NCI-H1092 (cell line): Measurements from ENCODE around the gene DDX31.

Source experiments
- DNase-seq: peaks from one replicate; lab custom pipeline; 2025; lab: John Stamatoyannopoulos, UW

Gene DDX31

DNA sequence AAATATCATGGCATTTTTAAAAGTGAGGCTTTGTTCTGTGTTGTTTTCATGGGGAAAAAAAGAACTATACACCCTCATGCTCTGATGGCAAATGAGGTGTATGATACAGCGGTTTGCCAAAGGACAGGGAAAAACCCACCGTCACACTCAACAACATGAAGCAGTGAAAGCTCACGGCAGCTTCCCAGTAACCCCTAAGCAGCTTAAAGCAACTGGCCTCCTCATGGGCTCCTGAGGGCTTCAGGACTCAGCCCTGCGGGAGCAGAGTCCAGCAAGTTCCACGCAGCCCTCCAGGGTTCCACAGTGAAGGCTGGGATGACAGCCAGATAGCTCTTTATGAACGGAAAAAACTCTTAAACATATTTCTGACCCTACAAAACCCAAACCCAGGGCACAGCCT is 74.5 kb downstream of the DDX31 start:
- DNase-seq: no peak

DNA sequence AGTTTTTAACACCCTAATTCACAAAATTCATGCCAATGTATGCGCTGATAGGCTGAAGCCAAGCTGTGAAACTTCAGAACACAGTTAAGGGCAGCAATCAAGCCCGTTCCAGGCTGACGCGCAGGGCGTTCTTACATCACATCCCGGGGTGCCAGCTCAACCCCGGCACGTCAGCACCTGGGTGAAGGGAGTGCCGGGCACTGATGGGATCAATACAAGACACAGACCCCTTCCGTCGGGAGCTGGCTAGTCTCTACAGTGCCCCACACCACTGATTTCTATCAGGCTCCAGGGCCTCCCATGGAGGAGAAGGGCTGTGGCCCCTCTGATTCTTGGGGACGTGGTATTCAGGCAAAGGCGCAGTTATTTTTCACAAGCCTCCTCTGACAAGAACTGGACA is 75.4 kb downstream of the DDX31 start:
- DNase-seq: no peak

DNA sequence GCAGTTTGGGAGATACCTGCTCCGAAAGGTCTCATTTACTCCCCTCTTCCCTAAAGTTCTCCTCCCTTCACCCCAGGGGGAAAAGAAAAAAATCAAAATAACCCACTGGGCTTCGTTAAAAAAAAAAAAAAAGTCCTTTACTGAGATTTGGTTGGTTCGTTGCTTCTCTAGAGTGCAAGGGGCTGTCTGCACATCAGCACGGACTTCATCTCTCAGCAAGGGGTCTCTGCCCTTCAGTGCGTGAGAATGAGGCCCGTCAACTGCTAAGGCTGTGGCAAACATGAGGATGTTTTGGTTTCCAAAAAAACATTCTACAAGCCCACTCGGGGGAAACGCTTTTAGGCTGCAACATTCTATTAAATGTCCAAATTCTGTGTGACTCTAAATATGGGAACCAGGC is 77.3 kb downstream of the DDX31 start:
- DNase-seq: no peak

DNA sequence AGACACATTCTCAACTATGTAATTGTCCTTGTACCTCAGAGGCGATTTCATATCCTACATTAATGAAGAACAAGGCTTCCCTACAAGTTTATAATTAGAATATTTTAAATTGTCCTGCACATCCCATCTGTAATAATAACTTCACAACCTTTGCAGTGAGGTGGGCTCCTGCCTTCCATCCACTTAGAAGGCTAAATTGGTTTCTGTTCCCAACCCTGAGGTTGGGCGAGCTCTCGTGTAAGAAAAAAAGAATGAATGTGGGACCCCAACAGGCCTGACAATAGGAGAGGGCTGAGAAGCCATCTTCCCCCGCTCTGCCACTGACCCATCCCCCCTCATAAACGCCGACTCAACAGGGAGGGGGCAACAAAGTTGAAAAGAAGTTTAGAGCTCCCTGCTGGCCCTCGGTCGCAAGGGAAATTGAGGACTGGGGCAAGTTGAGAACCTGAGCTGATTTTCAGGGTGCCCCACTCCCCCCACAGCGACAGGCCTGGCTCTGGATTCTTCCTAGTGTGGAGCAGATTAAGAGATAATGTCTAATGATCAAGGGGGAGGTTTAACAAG is 78.0 kb downstream of the DDX31 start:
- no peak for DNase-seq

DNA sequence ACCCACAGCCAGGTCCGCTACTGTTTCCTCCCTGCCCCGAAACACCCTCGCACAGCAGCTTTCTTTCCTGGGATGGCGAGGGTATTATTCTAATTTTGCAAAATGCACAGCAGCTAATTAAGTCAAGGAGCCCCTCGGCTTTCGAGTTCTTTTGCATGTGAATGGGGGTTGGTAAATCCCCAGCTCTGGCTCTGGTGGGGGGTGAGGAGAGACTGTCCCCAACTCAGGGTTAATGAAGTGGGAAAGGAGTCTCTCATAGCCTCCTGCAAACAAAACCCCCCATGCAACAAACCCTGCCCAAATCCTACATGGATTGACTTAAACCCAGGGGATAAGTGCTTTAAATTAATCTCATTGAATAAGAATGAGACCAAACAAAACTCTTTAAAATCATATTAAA is 78.5 kb downstream of the DDX31 start:
- no peak for DNase-seq

DNA sequence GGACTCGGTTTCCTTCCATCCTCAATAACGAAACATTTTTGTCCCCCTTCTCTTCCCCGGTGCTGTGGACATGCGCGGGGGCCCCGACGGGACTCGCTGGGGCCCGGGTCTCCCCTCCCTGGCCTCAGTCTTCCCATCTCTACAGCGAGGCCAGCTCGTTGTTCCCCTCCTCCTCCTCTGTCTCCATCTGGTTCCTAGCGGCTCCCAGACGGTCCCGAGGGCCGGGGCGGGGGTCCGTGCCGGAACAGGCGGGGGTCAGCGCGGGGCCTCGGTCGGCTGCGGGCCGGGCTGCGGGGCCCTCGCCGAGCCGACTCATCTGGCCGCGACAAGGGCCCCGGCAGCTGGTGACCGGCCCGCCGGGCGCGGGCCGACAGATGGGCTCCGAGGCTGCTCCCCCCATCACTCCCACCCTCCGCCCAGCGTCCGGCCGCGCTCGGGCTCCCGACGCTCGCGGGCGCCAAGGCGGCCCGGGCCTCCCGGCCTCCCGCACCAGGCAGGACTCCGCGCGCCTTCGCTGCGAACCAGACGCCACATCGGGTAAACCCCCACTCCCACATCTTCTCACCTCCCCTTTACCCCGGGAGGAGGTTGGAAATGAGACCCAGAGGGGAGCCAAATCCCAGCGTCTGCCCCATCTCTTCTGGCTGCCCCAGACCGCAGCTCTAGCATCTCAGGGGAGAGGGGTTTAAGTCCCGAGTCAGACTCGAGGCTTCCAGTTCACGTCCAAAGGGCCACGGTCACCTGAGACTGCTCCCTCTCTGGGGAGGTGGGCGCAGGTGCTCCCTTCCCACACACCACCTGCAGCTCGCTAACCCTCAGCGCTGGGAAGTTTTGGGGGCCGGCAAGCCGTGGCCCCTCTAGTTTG is 79.2 kb downstream of the DDX31 start:
- DNase-seq: no peak

DNA sequence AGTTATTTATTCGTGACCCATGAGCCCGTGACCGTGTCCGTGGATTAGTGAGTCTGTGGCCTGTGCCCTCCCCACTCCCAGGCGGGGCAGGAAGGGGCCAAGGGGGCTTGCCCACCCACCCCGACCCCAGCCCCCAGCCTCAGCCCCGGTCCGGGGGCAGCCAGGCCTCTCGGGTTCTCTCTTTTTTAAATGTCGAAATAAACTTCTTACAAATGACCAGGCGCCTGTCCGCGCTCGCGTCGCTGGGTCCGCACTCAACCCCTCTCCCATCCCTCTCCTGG is 79.8 kb downstream of the DDX31 start:
- no peak for DNase-seq

DNA sequence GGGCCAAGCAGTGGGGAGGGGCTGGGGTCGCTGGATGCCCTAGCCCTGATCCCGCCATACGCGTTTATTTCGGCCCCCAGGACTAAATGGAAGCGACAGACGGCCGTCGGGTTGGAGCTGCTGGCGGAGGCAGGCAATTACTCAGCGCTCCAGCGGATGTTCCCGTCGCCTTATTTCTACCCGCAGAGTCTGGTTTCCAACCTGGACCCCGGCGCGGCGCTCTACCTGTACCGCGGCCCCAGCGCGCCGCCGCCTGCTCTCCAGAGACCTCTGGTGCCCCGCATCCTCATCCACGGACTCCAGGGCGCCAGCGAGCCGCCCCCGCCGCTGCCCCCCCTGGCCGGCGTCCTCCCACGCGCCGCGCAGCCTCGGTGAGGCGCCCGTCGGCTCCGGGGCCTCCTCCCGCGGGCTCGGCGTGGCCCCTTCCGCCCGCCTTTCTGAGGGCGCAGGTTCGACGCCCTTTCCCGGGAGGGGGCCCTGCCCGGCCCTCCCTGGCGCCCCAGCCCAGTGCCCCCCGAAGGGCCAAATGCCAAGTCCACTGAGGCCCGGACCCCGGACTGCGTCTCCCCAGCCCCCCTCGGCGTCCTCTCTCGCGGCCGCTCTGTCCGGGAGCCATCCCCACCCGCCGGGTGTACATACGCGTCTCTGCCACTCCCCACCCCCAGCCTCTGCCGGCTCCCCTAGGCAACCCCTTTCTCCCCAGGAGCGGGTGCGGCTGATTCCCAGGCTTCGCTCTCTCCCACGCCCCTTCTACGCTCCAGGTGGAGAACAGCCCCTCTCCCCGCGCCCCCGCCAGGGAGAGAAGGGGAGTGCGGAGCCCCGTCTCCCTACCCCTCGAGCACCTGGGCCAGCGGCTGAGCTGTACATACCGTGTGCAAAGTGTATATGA is 80.4 kb downstream of the DDX31 start:
- DNase-seq: no peak

DNA sequence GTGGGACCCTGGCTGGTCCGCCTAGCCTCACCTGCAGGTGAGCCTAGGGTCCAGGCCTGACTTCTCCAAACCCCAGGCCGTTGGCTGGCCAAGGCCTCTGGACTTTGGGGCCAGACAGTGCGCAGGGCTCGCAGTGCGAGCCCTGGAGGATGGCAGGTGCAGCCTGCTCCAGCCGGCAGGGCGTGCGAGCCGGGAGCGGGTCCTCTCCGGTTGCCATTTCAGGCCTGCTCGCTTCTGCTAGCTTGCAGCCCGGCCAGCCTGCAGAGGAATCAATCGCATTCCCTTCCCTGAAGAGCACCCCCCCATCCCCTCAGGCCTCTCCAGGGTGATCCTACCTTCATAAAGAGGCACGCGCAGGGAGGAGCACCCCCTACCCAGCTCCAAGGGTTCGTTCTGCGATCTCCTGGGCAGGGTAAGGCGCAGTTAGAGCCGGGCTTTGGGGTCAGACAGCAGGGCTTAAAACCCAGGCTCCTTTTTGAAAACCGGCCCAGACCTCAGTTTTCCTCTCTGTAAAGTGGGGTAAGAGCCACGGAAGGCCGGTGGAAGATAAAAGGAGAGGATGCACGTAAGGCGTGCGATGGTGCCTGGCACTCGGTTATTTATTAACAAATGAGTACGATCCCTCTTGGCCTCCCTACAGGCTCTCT is 81.2 kb downstream of the DDX31 start:
- no peak for DNase-seq

DNA sequence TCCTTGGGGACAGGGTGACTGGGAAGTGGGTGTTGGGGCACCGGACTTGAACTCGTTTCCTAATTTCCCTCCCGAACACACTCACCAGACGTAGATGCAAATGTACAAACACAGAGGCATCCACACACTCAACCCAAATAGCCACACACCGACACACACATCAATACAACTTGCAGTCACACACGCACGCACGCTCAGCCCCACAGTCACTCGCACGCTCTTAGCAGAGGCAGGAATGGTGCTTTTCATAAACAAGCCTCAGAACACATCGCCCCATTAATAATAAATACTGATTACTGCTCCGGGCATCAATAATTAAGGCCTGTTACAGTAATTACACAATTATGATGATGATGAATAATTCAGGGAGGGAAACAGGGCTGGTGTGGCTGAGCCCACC is 81.7 kb downstream of the DDX31 start:
- no peak for DNase-seq

DNA sequence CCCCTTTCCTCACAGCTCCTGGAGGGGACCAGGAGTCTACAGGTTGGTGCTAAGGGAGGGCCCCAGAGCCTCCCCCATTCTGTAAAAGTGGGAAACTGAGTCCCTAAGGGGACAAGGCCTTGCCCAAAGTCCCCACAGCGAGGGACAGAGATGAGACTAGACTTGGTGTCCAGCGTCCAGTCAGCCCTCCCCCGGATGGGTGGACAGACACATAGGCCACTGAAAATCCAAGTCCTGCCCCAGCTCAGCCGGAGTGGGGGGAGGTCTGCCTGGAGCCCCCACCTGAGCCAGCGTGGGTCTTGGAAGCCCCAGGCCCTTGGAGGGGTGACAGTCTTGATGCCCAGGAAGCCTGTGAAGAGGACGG is 82.2 kb downstream of the DDX31 start:
- DNase-seq: no peak

DNA sequence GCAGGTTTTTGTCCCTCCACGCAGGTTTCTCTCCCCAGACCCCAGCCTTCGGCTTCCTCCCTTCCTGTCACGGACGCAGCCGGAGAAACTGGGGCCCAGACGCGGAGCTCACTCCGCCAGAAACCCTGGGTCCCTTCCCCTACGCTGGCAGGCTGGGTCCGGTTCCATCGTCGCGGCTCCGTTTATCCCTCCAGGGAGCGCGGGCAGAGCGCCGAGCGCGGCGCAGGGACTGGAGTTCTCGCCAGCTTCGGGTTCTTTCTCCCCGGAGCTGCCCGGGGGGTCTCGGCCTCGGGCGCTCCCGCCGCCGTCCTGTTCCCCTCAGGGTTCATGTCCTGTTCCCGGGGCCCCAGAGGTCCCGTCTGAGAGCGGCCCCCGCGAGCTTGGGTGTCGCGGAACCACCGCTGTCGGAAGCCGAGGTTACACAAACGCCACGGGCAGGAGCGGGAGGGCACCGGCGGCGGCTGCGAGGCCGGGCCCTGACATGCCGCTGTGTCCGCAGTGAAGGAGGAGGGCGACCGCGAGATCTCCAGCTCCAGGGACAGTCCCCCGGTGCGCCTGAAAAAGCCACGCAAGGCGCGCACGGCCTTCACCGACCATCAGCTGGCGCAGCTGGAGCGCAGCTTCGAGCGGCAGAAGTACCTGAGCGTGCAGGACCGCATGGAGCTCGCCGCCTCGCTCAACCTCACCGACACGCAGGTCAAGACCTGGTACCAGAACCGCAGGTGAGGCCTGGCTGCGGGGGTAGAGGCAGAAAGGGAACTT is 82.8 kb downstream of the DDX31 start:
- peak; percentile 53 for DNase-seq

DNA sequence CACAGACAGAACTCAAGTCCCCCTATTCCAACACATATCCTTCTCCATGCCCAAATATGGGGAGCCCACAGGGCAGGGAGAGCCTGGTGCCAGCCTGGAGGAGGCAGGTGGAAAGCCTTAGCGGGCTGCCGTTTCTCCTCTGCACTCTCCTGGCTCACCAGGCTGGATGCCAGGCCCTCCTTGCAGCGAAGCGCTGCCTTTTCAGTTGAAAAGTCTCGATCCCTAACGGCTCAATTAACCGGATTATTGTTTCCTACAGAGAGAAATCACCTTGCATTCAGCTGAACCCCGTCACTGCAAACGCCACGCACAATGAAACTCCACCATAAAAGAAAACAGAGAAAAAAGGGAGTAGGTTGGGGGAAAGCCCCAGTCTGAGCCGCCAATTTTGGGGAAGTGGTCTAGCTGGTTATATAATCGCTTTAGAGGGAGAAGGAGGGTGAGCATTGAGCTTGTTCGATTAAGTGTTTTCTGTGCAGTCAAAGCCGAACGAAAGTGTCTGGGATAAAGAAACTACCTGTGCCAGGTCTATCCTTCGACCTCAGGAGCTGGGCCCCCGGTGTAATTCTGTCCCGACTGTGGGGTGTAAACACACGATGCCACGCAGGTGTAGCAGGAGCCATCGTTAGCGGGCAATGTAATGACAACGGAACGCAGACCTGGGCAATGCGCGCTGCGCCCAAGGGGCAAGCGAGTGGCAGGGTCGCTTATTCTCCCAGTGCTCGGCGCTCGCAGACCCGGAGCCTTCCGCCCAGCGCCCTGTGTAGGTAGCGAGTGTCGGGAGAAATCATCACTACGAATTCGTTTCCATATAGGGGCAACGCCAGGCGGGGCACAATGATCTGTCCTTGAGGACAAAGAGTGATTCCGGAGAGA is 83.6 kb downstream of the DDX31 start:
- DNase-seq: peak; percentile 60

DNA sequence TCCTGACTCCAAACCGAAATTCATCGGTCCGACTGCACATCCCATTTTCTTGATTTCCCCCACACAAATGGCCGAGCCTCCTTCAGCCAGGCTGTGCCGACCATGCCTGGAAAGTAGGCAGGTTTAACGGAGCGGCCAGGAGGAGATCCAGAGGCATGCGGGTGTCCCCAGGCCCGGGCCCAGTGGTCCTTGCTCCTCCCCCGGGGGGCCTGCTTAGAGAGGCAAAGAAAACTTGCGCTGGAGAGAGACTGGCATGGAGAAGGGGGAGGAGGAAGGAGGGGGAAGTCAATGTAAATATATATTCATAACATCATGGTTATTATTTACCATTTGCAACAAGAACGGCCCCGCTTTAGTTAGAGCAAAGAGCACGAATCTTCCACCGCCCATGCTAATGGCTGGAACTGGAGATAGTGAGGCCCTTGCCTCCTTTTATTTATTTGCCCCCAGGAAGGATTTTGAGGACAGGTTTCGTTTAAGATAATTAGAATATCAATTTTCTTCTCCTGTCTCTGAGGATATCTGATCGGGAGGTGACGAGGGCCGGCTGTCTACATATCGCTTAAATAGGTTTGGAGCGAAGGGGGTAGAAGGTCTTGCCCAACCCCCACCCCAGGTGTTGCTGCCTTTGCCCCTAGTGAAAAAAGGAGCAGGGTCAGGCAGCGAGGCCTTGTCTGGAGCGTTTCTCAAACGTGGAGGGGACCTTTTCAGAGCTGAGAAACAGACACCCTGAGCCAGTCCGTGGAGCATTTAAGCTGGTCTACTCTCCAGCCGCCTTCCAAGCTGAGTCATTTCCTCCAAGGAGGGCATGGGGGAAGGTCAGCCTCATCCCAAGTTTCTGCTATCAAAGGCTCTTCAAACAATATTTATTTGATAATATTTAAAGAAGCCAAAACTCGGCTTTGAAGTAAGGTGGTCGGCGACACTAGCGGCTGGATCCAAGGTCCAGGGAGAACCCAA is 84.9 kb downstream of the DDX31 start:
- DNase-seq: no peak

DNA sequence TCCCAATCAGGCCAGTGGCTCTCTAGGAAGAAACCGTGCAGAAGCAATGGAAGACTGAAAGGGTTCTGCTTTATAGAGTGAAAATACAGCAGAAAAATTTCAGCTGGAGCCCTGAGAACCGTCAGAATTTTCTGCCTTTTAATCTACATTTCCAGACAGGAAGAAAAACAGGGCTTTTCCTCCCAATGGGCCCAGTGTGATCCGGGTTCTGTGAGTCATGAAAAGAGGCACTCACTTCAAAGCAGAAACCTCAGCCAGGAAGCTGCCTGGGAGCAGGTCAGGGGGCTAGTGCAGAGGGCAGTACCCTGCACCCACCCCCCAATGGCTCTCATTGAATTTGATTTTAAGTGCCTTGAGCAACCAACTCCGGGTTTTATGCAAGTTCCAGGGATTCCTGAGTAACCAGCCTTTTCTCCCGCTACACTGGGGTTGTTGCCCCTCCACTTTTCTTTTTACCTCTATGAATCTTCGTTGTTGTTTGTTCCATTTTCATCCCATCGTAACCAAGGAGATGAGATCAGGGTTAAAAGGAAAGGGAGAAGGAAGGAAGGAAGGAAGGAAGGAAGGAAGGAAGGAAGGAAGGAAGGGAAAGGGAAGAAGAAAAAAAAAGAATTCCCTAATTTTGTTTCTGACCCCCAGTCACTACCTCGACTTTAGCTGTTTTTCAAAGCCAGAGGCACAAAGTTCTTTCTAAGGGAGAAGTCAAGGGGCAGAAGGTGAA is 86.0 kb downstream of the DDX31 start:
- no peak for DNase-seq

DNA sequence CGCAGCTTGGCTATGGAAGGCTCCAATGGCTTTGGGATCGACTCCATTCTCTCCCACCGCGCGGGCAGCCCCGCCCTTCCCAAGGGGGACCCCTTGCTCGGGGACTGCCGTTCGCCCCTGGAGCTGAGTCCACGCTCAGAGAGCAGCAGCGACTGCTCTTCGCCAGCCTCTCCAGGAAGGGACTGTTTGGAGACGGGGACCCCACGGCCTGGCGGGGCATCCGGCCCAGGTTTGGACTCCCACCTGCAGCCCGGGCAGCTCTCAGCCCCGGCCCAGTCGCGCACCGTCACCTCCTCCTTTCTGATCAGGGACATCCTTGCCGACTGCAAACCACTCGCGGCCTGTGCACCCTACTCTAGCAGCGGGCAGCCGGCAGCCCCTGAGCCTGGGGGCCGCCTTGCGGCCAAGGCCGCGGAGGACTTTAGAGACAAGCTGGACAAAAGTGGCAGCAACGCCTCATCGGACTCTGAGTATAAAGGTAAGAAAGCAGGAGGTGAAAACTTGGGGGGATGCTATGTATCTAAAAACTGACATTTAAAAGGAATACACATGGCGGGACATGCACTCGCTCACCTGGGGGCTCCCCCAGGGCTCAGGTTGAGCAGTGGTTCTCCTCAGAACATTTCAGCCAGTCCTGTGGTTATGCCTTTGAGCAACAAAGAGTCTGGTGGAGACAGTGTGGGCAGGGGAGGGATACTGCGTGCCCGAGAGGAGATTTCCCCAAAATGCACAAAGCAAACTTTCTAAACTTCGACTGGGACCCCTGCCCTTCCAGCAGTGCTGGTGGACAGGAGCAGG is 86.8 kb downstream of the DDX31 start:
- DNase-seq: no peak

DNA sequence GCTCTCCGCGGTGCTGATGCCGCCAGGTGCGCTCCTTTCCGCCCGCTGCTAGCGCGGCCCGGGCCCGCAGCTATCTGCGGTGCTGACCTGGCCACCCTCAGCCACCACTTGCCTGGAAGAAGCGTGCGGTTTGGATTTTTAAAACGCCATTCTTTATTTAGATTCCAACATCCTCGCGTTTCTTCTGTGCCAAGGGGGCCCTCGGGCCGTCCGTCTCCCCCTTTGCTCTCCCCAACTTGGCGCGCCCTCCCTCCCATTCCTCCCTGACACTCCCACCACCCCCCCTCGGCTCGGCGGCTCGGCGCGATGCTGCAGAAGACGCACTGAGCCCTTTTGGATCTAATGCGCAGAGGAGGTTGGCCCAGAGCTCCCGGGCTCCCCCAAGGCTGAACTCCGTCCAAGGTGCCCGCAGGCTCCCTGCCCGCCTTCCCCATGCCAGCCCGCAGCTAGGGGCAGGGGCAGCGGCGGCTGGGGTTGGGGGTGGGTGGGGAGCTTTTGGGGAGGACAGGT is 87.5 kb downstream of the DDX31 start, which contains the start of gene BARHL1:
BARHL1 (plus strand) TSS at position 331 of the 510 bp plus-strand sequence. CDS start 192 bp downstream, outside the sequence.
- DNase-seq: no peak

DNA sequence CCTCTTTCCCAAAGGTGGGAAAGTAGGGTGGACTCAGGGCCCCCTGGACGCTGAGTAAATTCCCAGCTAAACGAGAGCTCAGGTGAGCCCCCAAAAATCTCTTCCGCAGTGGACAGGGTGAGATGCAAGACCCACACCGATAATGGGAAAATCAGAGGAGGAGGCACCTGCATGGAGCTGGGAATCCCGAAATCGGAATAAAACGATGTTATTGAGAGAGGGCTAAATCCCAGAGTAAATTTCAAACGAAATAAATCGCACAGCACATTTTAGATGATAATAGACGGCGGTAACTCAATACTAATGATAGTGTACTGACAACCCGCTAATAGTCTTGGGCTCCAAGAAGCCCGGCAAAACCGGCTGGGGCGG is 90.4 kb downstream of the DDX31 start:
- no peak for DNase-seq
